HepG2 (cell line): ENCODE data around the gene CIAO2B. TPM values are rescaled to one million over a fixed set of nuclear protein-coding genes. Genes with fewer than 3 reads are reported as not detected.

ENCODE experiments used
- CHD2 ChIP-seq: IDR thresholded peaks from 2 replicates; pipeline ENCODE4 v1.6.1; 2011; ENCODE audit warnings: low read depth, low read length, improper control_type of control experiment
- DR1 ChIP-seq: sonication (generic); formaldehyde crosslinking; IDR thresholded peaks from 2 replicates; pipeline ENCODE4 v1.8.0; 2021; ENCODE audit warnings: mild to moderate bottlenecking, missing genetic modification reagents, inconsistent platforms
- HCFC1 ChIP-seq: fragments of 150-350 bp; IDR thresholded peaks from 2 replicates; pipeline ENCODE4 v1.6.1; 2014; ENCODE audit warnings: low read depth, low read length
- KDM2A ChIP-seq: sonication (generic); formaldehyde crosslinking; IDR thresholded peaks from 2 replicates; pipeline ENCODE4 v1.4.0; 2020; ENCODE audit warnings: low read depth, missing genetic modification reagents, borderline replicate concordance
- MATR3 ChIP-seq: sonication (generic); formaldehyde crosslinking; IDR thresholded peaks from 2 replicates; pipeline ENCODE4 v1.4.0; 2020; ENCODE audit warnings: missing genetic modification reagents
- RORA ChIP-seq: sonication (generic); formaldehyde crosslinking; IDR thresholded peaks from 2 replicates; pipeline ENCODE4 v1.5.0; 2020; ENCODE audit warnings: mild to moderate bottlenecking, missing genetic modification reagents, moderate library complexity
- SALL2 ChIP-seq: sonication (generic); formaldehyde crosslinking; IDR thresholded peaks from 2 replicates; pipeline ENCODE4 v1.8.1; 2023; ENCODE audit warnings: mild to moderate bottlenecking, missing genetic modification reagents, inconsistent platforms
- SMAD1 ChIP-seq: sonication (generic); formaldehyde crosslinking; IDR thresholded peaks from 2 replicates; pipeline ENCODE4 v1.4.0; 2020; ENCODE audit warnings: missing genetic modification reagents, low read depth, mild to moderate bottlenecking, borderline replicate concordance
- TSC22D2 ChIP-seq: sonication (generic); formaldehyde crosslinking; IDR thresholded peaks from 2 replicates; pipeline ENCODE4 v1.5.1; 2020; ENCODE audit warnings: missing genetic modification reagents, mild to moderate bottlenecking, borderline replicate concordance
- ZBTB20 ChIP-seq: sonication (generic); formaldehyde crosslinking; IDR thresholded peaks from 2 replicates; pipeline ENCODE4 v1.8.1; 2023; ENCODE audit warnings: missing genetic modification reagents, low read depth, mild to moderate bottlenecking, borderline replicate concordance
- ZNF160 ChIP-seq: sonication (generic); formaldehyde crosslinking; IDR thresholded peaks from 2 replicates; pipeline ENCODE4 v1.8.0; 2022; ENCODE audit warnings: mild to moderate bottlenecking, inconsistent platforms, missing genetic modification reagents
- ZNF274 ChIP-seq: sonication (generic); formaldehyde crosslinking; IDR thresholded peaks from 2 replicates; pipeline ENCODE4 v1.5.1; 2020; ENCODE audit warnings: mild to moderate bottlenecking, missing genetic modification reagents
- ZNF432 ChIP-seq: sonication (generic); formaldehyde crosslinking; IDR thresholded peaks from 2 replicates; pipeline ENCODE4 v1.5.0; 2020; ENCODE audit warnings: missing genetic modification reagents, mild to moderate bottlenecking, borderline replicate concordance
- ZNF460 ChIP-seq: sonication (generic); formaldehyde crosslinking; IDR thresholded peaks from 2 replicates; pipeline ENCODE4 v1.5.1; 2020; ENCODE audit warnings: missing genetic modification reagents, mild to moderate bottlenecking, borderline replicate concordance
- ZNF607 ChIP-seq: sonication (generic); formaldehyde crosslinking; IDR thresholded peaks from 2 replicates; pipeline ENCODE4 v1.5.1; 2020; ENCODE audit warnings: missing genetic modification reagents, mild to moderate bottlenecking, borderline replicate concordance
- polyA plus RNA-seq, 8 experiments: library from polyadenylated mRNA; depleted of rRNA in 3 of 8; stranded (reverse) in 7 of 8; unstranded in 1 of 8; fragments of >200 nt; fragmentation: Illumina TruSeq in 4 of 8; extraction: Trizol in 4 of 8; gene quantifications; 2 replicates each; pipeline versions ENCODE4 v1.2.1 to v1.2.3, GENCODE V29; 2011 to 2016; ENCODE audit warnings: low read depth in 4 of 8, missing spikeins in 1 of 8, mixed read lengths in 1 of 8; ENCODE audit not compliant: insufficient read depth in 1 of 8
- total RNA-seq, 5 experiments: library from RNA; depleted of rRNA; stranded (reverse); fragments of >200 nt; fragmentation: Illumina TruSeq; extraction: Trizol; gene quantifications; 2 replicates each; pipeline ENCODE4 v1.2.3, GENCODE V29; 2016; ENCODE audit warnings: low read depth in 1 of 5
- TF ChIP-seq, protein P1 (sequence below): sonication (generic); formaldehyde crosslinking; IDR thresholded peaks from 2 replicates; pipeline ENCODE4 v1.4.0; 2020; ENCODE audit warnings: missing genetic modification reagents
- TF ChIP-seq, protein P2 (sequence below): sonication (generic); formaldehyde crosslinking; conservative IDR thresholded peaks from 2 replicates; pipeline ENCODE4 v1.5.0; 2020; ENCODE audit warnings: missing genetic modification reagents
- TF ChIP-seq, protein P3 (sequence below): sonication (generic); formaldehyde crosslinking; conservative IDR thresholded peaks from 2 replicates; pipeline ENCODE4 v1.4.0; 2020; ENCODE audit warnings: missing genetic modification reagents
- TF ChIP-seq, protein P4 (sequence below): IDR thresholded peaks from 2 replicates; pipeline ENCODE4 v1.6.1; 2016; ENCODE audit warnings: mild to moderate bottlenecking, missing biosample characterization, missing genetic modification reagents
- TF ChIP-seq, protein P5 (sequence below): sonication (generic); formaldehyde crosslinking; IDR thresholded peaks from 2 replicates; pipeline ENCODE4 v1.5.0; 2020; ENCODE audit warnings: missing genetic modification reagents, mild to moderate bottlenecking, borderline replicate concordance
- TF ChIP-seq, protein P6 (sequence below): sonication (generic); formaldehyde crosslinking; IDR thresholded peaks from 2 replicates; pipeline ENCODE4 v1.4.0; 2020; ENCODE audit warnings: missing genetic modification reagents
- TF ChIP-seq, protein P7 (sequence below): sonication (generic); formaldehyde crosslinking; IDR thresholded peaks from 2 replicates; pipeline ENCODE4 v1.5.0; 2020; ENCODE audit warnings: mild to moderate bottlenecking, missing genetic modification reagents

The CIAO2B gene
- total and polyA plus RNA-seq, 2 of the 13 experiments (the other 11 are each of a cell fraction or from before 2014, with no cell fraction given) = 157 to 293 TPM

DNA sequence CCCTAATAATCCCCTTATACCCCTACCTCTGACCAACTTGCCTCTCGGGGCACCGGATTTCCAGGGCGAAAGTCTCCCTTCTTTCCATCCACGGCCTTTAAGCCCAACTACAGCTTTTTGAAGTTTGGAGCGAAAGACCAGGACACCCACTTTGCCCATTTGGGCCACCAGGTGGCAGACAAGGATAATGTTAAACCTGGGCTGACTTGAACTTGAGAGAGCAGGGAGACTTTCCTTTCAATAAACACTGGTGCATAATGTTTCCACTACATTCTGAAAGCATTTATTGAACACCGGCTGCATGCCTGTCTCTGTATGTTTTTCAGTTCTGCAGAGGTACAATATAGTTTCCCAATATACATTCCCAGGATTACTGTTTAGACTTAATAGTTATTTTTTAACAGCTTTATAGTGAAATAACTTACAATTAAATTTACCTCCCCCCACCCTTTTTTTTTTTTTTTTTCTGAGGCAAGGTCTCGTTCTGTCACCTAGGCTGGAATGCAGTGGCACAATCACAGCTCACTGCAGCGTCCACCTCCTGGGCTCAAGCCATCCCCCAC lies 20.0 kb upstream of the CIAO2B start (continued):
- TF ChIP-seq ZNF460 = no peak
- TF ChIP-seq ZNF274 (CRISPR knock-in tag) = no peak
- TF ChIP-seq, protein P1, sequence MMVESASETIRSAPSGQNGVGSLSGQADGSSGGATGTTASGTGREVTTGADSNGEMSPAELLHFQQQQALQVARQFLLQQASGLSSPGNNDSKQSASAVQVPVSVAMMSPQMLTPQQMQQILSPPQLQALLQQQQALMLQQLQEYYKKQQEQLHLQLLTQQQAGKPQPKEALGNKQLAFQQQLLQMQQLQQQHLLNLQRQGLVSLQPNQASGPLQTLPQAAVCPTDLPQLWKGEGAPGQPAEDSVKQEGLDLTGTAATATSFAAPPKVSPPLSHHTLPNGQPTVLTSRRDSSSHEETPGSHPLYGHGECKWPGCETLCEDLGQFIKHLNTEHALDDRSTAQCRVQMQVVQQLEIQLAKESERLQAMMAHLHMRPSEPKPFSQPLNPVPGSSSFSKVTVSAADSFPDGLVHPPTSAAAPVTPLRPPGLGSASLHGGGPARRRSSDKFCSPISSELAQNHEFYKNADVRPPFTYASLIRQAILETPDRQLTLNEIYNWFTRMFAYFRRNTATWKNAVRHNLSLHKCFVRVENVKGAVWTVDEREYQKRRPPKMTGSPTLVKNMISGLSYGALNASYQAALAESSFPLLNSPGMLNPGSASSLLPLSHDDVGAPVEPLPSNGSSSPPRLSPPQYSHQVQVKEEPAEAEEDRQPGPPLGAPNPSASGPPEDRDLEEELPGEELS = no peak
- TF ChIP-seq, protein P2, sequence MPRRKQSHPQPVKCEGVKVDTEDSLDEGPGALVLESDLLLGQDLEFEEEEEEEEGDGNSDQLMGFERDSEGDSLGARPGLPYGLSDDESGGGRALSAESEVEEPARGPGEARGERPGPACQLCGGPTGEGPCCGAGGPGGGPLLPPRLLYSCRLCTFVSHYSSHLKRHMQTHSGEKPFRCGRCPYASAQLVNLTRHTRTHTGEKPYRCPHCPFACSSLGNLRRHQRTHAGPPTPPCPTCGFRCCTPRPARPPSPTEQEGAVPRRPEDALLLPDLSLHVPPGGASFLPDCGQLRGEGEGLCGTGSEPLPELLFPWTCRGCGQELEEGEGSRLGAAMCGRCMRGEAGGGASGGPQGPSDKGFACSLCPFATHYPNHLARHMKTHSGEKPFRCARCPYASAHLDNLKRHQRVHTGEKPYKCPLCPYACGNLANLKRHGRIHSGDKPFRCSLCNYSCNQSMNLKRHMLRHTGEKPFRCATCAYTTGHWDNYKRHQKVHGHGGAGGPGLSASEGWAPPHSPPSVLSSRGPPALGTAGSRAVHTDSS = no peak
- no peak for TF ChIP-seq TSC22D2 (CRISPR knock-in tag)
- TF ChIP-seq, protein P3, sequence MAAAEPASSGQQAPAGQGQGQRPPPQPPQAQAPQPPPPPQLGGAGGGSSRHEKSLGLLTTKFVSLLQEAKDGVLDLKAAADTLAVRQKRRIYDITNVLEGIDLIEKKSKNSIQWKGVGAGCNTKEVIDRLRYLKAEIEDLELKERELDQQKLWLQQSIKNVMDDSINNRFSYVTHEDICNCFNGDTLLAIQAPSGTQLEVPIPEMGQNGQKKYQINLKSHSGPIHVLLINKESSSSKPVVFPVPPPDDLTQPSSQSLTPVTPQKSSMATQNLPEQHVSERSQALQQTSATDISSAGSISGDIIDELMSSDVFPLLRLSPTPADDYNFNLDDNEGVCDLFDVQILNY = no peak
- TF ChIP-seq, protein P4, sequence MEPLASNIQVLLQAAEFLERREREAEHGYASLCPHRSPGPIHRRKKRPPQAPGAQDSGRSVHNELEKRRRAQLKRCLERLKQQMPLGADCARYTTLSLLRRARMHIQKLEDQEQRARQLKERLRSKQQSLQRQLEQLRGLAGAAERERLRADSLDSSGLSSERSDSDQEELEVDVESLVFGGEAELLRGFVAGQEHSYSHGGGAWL (CRISPR knock-in tag) = no peak
- no peak for TF ChIP-seq DR1
- no peak for TF ChIP-seq SMAD1 (CRISPR knock-in tag)
- TF ChIP-seq ZBTB20 (CRISPR knock-in tag) = no peak
- TF ChIP-seq, protein P5, sequence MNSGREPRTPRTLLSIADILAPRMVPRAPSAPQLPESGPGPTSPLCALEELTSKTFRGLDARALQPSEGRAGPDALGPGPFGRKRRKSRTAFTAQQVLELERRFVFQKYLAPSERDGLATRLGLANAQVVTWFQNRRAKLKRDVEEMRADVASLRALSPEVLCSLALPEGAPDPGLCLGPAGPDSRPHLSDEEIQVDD (CRISPR knock-in tag) = no peak
- TF ChIP-seq, protein P6, sequence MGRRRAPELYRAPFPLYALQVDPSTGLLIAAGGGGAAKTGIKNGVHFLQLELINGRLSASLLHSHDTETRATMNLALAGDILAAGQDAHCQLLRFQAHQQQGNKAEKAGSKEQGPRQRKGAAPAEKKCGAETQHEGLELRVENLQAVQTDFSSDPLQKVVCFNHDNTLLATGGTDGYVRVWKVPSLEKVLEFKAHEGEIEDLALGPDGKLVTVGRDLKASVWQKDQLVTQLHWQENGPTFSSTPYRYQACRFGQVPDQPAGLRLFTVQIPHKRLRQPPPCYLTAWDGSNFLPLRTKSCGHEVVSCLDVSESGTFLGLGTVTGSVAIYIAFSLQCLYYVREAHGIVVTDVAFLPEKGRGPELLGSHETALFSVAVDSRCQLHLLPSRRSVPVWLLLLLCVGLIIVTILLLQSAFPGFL = no peak
- no peak for TF ChIP-seq SALL2
- no peak for TF ChIP-seq ZNF432 (CRISPR knock-in tag)
- TF ChIP-seq HCFC1 = no peak
- no peak for TF ChIP-seq ZNF160
- TF ChIP-seq RORA = no peak
- TF ChIP-seq, protein P7, sequence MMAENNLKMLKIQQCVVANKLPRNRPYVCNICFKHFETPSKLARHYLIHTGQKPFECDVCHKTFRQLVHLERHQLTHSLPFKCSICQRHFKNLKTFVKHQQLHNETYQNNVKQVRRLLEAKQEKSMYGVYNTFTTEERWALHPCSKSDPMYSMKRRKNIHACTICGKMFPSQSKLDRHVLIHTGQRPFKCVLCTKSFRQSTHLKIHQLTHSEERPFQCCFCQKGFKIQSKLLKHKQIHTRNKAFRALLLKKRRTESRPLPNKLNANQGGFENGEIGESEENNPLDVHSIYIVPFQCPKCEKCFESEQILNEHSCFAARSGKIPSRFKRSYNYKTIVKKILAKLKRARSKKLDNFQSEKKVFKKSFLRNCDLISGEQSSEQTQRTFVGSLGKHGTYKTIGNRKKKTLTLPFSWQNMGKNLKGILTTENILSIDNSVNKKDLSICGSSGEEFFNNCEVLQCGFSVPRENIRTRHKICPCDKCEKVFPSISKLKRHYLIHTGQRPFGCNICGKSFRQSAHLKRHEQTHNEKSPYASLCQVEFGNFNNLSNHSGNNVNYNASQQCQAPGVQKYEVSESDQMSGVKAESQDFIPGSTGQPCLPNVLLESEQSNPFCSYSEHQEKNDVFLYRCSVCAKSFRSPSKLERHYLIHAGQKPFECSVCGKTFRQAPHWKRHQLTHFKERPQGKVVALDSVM = no peak
- no peak for TF ChIP-seq MATR3 (CRISPR knock-in tag)
- TF ChIP-seq CHD2 = no peak
- TF ChIP-seq ZNF607 = 0 out of 2 replicates have a peak, but pooled peaks have one; percentile 54
- peak; percentile 48; the same call in 1 of the 2 replicates for TF ChIP-seq KDM2A (CRISPR knock-in tag)
